Cardiac muscle cell (in vitro differentiated cells and primary cell): ENCODE results near the gene SOX10. TPM values are rescaled to one million over a fixed set of nuclear protein-coding genes. Genes with fewer than 3 reads are reported as not detected.
A peak's percentile ranks its signal among the peaks of the same experiment; 100 is the strongest.

ENCODE experiments used
- DNase-seq, 2 donors: peaks; one replicate each; pipeline versions ENCODE4 v3.0.0 to v3.0.0-alpha.2; 2010 to 2017; ENCODE audit warnings: low read depth in 1 of 2, low spot score in 1 of 2
- H3K27ac ChIP-seq: fragments of 200-600 bp; sonication (generic); 2 replicates; pipeline ENCODE4 v1.5.1; 2016
- H3K27me3 ChIP-seq: fragments of 200-600 bp; sonication (generic); 2 replicates; pipeline ENCODE4 v1.6.0; 2016; ENCODE audit warnings: control low read depth
- H3K36me3 ChIP-seq: fragments of 200-600 bp; sonication (generic); 2 replicates; pipeline ENCODE4 v1.5.1; 2016; ENCODE audit warnings: control low read depth
- H3K4me1 ChIP-seq: fragments of 200-600 bp; sonication (generic); 2 replicates; pipeline ENCODE4 v1.8.1; 2017; ENCODE audit warnings: low read depth, mild to moderate bottlenecking, mixed run types
- H3K4me3 ChIP-seq: fragments of 200-600 bp; sonication (generic); 2 replicates; pipeline ENCODE4 v1.5.1; 2016; ENCODE audit warnings: mild to moderate bottlenecking
- H3K9me3 ChIP-seq: fragments of 200-600 bp; sonication (generic); 2 replicates; pipeline ENCODE4 v1.5.1; 2017; ENCODE audit warnings: low read depth, mild to moderate bottlenecking, control low read depth
- polyA plus RNA-seq: library from polyadenylated mRNA; unstranded; fragments of >200 nt; fragmentation: Nextera tagmentation; extraction: Ambion mirVana; gene quantifications from 2 replicates; pipeline ENCODE4 v1.2.1, GENCODE V29; 2016
- total RNA-seq: library from RNA; depleted of rRNA; stranded (reverse); fragments of >200 nt; gene quantifications from 2 replicates; pipeline ENCODE4 v1.2.3, GENCODE V29; 2016
- TF ChIP-seq, protein P1 (sequence below): IDR thresholded peaks from 2 replicates; pipeline ENCODE4 v1.5.1; 2012; ENCODE audit warnings: low read depth, mild to moderate bottlenecking, low read length

Gene SOX10
- total and polyA plus RNA-seq, 2 experiments from 2014 or later = 0.03 TPM; not detected in 1

DNA sequence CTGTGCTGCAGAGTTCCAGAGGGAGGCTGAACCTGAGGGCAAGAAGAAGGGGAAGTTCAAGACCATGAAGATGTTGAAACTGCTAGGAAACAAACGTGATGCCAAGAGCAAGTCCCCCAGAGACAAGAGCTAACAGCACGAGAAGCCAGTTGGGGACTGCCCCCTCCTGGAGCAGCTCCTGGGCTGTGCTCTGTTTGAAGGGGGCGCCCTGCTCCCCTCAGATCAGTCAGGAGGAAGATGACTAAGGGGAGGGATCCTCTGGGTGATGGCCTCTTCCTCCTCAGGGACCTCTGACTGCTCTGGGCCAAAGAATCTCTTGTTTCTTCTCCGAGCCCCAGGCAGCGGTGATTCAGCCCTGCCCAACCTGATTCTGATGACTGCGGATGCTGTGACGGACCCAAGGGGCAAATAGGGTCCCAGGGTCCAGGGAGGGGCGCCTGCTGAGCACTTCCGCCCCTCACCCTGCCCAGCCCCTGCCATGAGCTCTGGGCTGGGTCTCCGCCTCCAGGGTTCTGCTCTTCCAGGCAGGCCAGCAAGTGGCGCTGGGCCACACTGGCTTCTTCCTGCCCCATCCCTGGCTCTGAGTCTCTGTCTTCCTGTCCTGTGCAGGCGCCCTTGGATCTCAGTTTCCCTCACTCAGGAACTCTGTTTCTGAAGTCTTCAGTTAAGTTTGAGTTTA, 43.5 kb downstream of the SOX10 start:
- no peaks in the 10 kb centered on the region for H3K27me3 ChIP-seq
- no peaks in the 10 kb centered on the region for H3K4me1 ChIP-seq
- no peaks in the 10 kb centered on the region for H3K9me3 ChIP-seq
- peak in 1 of 2 donors; percentile 14 for DNase-seq
- H3K27ac ChIP-seq = no peak overlapping the region
- H3K4me3 ChIP-seq = no peak overlapping the region
- TF ChIP-seq, protein P1, sequence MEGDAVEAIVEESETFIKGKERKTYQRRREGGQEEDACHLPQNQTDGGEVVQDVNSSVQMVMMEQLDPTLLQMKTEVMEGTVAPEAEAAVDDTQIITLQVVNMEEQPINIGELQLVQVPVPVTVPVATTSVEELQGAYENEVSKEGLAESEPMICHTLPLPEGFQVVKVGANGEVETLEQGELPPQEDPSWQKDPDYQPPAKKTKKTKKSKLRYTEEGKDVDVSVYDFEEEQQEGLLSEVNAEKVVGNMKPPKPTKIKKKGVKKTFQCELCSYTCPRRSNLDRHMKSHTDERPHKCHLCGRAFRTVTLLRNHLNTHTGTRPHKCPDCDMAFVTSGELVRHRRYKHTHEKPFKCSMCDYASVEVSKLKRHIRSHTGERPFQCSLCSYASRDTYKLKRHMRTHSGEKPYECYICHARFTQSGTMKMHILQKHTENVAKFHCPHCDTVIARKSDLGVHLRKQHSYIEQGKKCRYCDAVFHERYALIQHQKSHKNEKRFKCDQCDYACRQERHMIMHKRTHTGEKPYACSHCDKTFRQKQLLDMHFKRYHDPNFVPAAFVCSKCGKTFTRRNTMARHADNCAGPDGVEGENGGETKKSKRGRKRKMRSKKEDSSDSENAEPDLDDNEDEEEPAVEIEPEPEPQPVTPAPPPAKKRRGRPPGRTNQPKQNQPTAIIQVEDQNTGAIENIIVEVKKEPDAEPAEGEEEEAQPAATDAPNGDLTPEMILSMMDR = no peak
- H3K36me3 ChIP-seq = peaks cover 19% of the 10 kb centered on the region

- H3K36me3 ChIP-seq = peaks cover 2% of the 10 kb centered on the region
Measured at GRCh38 chr22:37933711-37934376, 50.5 kb downstream of the SOX10 start.

GRCh38 chr22:37932821-37933578, 51.4 kb downstream of the SOX10 start:
- Histone ChIP-seq H3K36me3 (peaks cover 2% of the 10 kb centered on the region), H3K27ac (no peak overlapping the region), H3K9me3 (no peaks in the 10 kb centered on the region), H3K4me3 (no peak overlapping the region), H3K27me3 (no peaks in the 10 kb centered on the region), H3K4me1 (peaks cover 5% of the 10 kb centered on the region)
- DNase-seq = no peak
- TF ChIP-seq, protein P1 = no peak

More at GRCh38 chr22:37933711-37934376, 50.5 kb downstream of the SOX10 start:
- DNase-seq = peak; percentile 91 to 94
- TF ChIP-seq, protein P1 = peak; percentile 99
- Histone ChIP-seq H3K27ac (no peak overlapping the region), H3K9me3 (no peaks in the 10 kb centered on the region), H3K27me3 (no peaks in the 10 kb centered on the region), H3K4me1 (peaks cover 5% of the 10 kb centered on the region), H3K4me3 (no peak overlapping the region)

DNA sequence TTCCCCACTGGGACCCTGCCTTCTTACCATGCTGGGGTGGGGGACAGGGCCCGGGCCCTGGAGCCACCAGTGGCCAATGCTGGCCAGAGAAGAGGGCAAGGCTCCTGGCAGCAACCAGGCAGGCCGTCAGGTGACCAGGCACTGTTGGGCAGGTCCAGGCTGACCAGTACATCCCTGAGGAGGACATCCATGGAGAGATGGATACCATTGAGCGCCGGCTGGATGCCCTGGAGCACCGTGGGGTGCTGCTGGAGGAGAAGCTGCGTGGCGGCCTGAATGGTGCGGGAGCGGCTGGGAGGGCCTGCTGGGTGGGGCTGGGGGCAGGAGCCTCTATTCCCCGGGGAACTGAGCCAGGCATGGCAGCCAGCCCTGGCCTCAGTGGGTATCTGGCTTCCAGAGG, 52.0 kb downstream of the SOX10 start:
- no peaks in the 10 kb centered on the region for H3K9me3 ChIP-seq
- peaks cover 5% of the 10 kb centered on the region for H3K4me1 ChIP-seq
- TF ChIP-seq, protein P1 = no peak
- no peak overlapping the region for H3K4me3 ChIP-seq
- no peak for DNase-seq
- no peaks in the 10 kb centered on the region for H3K27me3 ChIP-seq
- H3K36me3 ChIP-seq = peaks cover 5% of the 10 kb centered on the region
- no peak overlapping the region for H3K27ac ChIP-seq

- Histone ChIP-seq H3K36me3 (peaks cover 5% of the 10 kb centered on the region), H3K27ac (no peak overlapping the region), H3K4me1 (peaks cover 5% of the 10 kb centered on the region), H3K27me3 (no peaks in the 10 kb centered on the region), H3K4me3 (no peak overlapping the region), H3K9me3 (no peaks in the 10 kb centered on the region)
- peak in 1 of 2 donors; percentile 49 for DNase-seq
- TF ChIP-seq, protein P1 = no peak
Measured at GRCh38 chr22:37931893-37932389, 52.4 kb downstream of the SOX10 start.
